Stimulated activated naive CD4-positive, alpha-beta T cell treated with Interleukin-2 at 50 U/mL for 16 hours (primary cell): ENCODE measurements around the gene MEG3.

ENCODE experiments used
- DNase-seq: peaks from one replicate; lab custom pipeline; 2025; lab: John Stamatoyannopoulos, UW

MEG3 gene

DNA sequence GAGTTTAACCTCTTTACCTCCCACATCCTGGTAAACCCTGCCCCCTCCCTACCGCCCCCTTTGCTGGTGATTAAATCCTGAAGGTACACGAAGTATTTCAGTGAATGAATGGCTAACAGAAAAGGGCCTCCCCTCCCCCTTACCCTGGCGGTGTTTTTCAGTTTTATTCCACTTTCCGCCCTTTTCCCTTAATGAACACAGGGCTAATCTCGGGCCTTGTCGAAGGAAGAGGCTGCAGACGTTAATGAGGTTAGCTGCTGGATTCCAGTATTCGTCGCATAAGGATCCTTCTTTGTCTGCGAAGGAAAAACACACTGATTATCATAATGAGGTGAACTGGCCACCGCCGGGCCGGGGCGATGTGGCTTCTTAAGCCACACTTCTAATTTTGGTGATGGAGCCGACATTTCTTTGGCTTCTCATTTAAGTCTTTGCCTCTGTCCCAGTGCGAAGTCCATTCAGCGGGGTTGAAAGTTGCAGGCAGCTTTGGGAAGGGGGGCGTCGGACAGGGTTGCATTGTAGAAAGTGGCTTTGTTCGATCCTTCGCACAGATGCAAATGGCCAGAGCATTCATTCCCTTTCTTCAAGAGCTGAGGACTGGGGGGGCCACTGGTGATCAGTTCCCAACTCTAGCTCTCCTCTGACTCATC, 6.5 kb downstream of the MEG3 start:
- no peak for DNase-seq

DNA sequence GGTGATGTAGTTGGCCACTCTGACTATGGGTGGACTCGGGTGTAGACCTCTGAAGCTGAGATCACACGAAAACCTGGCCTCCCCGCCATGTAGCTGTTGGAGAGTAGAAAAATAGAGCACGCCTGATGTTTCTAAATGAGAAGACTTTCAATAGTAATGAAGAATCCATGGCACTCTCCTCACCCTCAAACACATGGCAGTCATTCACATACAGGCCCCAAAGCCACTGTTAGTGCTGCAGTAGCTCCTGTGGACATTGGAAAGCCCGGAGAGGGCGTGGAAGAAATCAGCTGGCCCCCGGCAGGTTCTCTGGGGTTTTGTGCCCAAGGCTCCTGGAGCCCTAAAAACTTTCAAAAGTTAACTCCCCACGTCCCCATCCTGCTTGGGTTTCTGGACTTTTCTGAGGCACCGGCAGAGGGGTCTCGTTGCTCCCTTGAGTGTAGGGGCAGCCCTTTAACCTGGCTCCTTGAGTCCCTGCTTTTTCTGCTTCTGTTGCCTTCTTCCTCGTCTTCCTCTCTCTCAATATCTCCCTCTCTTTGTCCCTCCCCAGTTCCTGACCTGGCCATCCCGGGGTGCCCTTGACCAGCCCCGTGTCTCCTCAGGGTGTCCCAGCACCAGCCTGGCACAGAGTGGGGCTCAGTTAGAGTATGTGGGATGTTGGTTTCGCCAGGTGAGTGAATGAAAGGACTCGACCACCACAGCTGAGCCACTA, 8.3 kb downstream of the MEG3 start:
- DNase-seq: no peak

- DNase-seq: no peak
These were observed 9.1 kb downstream of the MEG3 start for GRCh38 chr14:100834794-100835547.

DNA sequence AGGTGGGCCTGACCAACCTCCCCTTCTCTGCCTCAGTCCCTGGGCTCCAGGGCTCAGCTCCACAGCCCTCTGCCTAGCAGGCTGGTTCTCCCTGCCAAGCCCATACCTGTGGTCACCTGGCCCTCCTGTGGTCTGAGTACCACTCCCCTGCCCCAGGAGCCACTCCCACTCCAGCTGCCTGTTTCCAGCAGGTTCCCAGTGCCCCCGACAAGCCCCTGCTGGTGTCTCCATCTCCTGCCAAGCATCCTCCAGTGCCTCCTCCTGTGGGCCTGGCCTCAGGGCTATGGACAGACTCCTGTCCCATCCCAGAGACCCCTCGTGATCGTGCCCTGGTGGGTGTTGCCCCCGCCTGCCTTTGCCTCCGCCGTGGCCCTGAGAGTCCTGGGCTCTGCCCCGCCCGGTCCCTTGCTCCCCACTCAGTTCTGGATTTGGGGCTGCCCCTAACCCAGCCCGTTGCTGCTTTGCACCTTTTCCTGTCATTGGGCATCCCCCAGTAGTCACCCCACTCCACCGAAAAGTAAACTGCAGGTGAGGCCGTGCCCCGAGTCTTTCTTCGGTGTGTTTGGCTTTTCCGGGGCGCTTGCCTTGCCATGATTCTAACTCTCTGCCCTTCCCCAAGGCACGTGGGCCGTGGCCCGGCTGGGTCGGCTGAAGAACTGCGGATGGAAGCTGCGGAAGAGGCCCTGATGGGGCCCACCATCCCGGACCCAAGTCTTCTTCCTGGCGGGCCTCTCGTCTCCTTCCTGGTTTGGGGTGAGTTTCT, 9.8 kb downstream of the MEG3 start:
- DNase-seq: no peak

DNA sequence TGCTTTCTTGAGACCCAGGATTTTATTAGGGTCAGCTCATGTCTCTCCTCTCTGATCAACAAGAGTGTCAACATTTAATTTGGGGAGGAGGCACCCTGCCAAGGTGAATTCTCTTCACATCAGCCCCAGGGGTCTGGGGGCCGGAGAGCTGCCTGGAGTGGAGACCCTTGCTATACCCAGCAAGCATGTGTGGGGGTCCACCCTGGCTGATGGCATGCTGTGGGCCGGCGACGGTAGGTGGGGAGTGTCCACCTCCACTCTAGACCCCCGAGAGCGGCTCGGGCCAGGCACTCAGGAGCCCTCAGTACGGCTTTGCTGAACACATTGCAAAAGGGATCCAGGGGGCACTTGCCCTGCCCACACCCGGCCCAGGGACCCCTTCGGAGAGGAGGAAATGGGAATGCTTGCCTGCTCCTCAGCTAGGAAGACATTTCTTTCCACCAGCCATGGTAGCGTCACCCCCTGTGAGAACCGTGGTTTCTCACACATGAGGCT, 10.4 kb downstream of the MEG3 start:
- DNase-seq: no peak

- DNase-seq: no peak
These were observed 11.3 kb downstream of the MEG3 start for GRCh38 chr14:100836941-100837804.

GRCh38 chr14:100837805-100838350, 12.0 kb downstream of the MEG3 start:
- DNase-seq: no peak

DNA sequence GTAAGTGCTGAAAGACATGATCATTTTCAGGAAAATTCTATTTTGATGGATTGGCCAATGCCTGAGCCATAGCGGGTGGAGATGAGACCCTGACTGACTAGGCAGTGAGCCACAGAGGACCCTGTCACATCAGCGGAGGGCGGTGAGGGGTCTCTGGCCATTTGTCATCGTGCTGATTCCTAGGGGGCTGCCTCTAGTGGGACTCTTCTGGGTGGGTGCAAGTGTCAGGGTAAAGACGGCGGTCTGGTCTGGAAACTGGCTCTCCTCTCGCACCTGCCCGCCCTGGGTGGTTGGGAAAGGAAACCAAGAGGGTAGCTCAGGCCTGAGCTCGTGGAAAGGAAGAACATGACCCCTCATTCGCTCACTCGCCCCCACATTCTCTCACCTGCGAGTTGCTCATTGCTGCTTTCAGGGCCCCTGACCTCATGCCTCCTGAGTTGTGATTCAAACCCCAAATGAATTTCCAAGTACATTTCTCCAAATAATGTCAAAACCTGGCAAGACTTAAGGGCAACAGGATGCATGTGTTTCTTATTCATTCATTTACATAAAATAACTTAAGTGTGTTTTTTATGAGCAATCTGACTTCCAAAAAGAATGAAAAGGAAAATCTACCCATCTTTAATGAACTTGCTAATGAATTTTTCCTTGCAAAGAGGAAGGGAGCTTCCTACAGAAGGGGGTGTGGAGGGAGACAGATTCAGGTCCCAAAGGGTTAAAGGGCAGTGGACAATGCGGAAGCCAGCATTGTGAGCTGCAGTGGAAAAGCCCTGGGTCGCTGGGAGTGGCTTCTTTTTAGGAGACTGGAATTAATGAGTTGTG, 12.8 kb downstream of the MEG3 start:
- DNase-seq: no peak

DNA sequence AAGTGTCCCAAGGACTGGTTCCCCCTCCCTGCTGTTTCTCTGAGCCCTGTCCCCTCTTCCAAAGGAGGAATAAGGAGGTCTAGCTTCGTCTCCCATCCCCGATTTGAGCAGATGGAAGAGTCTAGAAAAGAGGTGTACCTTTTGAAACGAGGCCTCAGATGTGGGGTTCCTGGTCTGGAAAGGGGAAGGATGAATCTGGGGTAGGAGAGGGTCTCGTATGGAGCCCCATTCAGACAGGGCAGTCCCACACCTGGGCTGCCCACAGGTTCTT, 13.3 kb downstream of the MEG3 start:
- DNase-seq: no peak

DNA sequence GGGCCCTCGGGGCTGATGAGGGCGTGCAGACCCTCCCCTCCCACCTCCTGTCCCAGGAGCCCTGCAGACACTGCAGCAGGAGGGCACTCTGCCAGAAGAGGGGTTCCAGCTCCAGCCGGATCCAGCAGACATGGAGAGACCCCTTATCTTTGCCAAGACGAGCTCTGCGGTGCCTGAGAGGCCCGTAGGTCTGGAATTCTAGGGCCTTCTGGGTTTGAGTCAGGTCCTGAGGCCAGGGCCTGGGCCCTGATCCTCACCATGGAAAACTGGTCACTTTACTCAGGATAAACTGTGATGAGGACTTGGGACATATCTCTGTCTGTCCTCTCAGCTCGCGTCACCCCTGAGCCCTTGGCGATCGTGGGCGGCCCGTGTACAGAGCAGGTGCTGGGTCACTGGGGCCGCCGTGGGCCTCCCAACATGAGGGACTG, 13.8 kb downstream of the MEG3 start:
- no peak for DNase-seq

DNA sequence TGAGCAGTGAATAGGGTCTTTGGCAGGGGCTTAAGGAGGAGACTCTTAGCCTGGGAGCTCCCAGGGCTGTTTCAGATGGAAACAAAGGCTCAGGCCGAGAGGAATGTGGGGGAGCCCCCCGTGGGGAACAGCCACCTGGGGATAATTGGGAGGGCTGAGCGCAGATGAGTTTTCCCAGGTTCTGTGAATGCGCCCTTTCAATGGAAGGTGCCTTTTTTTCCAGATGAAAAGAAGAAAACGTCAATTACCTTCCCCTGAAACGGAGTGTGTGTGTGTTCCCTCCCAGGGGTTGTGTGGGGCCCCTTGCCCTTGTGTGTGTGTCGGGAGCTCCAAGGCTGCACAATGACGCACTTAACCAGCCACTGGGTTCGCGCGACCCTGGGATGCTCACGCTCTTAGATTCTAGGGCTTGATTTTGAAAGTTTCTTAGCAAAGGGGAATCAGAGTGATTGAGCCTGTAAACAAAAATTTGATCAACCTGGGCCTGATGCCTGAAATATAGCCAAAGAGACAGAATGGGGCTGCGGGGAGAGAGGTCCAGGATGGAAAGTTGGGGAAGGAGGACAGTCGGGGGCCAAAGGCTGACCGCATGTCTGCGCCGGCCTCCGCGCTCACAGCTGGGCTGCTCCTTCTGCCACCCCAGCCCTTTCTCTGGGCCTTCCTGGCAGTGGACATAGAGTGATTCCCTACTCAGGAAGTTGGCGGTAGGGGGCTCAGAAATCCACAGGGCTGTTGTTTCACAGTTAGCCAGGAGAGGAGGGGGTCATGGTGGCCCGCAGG, 14.6 kb downstream of the MEG3 start:
- DNase-seq: no peak

GRCh38 chr14:100841066-100841760, 15.3 kb downstream of the MEG3 start:
- no peak for DNase-seq

DNA sequence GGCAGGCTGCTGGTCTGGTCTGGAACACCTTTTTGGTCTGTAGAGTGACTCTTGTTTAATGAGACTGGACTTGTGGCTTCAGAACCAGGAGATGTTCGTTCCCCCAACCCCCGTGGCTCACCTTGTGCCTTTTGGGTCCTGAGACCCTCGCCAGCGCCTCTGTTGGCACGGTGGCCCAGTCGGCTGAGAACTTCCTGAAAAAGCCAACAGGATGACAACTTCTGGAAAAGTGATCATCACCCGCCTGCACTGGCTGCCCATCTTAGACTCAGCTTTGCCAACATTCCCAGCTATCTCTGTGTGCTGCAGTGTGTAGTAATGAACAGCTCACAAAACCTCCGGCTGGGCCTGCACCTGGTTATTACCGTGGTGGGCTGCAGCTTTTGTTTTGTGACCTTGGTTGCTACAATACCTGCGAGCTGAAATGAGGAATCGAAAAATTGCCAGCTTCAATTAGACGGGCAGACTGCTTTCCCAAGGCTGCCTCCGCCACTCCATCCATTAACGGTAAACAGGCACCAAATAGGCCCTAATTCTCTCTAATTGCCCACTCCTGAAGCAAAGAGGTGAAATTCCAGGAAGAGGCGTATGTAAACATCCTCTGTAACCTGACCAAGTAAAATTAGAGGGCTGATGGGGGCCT, 16.0 kb downstream of the MEG3 start:
- no peak for DNase-seq

DNA sequence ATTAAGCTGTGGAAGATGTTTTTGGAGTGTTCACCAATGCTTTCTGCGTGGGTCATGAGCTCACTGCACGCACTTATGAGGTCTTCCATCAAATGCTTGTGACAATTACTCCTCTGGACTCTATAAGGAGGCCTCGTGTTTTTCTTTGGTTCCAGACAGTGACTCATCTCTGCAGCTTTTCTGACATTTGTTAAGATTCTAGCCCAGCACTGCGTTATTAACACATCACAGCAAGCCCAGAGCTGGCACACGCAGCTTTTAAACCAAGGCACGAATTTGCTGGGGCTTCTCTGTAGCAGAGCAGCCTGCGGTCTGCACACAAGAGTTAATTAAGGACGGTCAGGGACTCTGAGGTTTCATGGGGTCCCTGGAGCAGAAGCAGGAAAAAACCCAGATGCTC, 16.9 kb downstream of the MEG3 start:
- no peak for DNase-seq

DNA sequence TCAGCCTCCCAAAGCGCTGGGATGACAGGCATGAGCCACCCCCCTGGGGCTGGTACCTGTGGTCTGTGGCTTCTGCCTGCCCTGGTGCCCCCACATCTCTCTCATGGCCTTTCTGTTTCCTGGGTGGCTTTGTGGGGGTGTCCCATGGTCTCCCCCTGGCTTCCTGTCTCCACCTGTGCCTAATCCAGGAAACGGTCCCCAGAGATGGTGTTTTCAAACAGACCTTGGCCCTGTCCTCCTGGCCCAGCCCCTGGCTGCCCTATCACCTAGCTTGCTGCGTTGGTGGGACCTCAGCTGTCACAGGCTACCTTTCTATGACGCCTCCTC, 18.1 kb downstream of the MEG3 start:
- no peak for DNase-seq

- DNase-seq: no peak
These were observed 18.5 kb downstream of the MEG3 start for GRCh38 chr14:100844421-100844820.

DNA sequence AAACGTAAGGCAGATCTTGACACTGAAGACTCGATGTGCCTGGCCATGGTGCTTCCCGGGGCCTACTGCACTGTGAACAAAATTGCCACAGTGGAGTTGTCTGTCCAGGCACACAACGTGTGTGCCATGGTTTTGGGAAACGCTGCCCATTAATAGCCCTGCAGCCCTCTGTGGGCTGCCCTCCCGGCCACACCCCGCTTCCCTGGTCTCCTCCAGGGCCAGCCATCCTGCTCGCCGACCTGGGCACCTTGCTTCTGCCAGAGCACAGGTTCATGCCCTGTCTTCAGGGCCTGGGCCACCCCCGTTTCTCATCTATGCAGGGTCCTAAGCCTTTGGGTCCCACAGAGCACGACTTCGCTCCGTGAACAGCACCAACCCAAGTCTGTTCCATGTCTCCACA, 18.9 kb downstream of the MEG3 start:
- DNase-seq: no peak

DNA sequence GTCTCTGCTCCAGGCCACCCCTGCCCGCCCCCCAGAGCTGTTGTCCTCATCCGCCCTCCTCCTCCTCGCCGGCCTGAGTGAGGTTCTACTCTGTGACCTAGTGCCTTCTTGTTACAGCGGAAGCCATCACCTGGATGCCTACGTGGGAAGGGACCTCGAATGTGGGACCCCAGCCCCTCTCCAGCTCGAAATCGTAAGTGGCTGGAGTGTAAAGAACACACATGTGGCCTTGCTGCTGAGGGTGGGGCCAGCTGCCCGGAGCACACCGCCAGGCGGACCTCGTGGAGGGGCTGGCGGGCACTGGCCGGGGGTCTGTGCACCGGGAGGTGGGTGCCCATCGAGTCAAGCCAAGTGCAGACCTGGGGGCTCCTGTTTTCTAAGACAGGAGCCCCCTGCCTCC, 19.4 kb downstream of the MEG3 start:
- no peak for DNase-seq
